Naive thymus-derived CD8-positive, alpha-beta T cell (primary cell): ENCODE measurements around the gene CLTCL1. TPM values are rescaled to one million over a fixed set of nuclear protein-coding genes. Genes with fewer than 3 reads are reported as not detected.

Source experiments
- ATAC-seq, 2 donors: fragments of 150-1000 bp; cut with Tn5 transposase in 1 of 2; sonication (Bioruptor Pico), chemical (Tn5 transposase) in 1 of 2; 1 replicate in 1 of 2; 2 replicates in 1 of 2; pipeline ENCODE4 v1.10.0; 2021; ENCODE audit warnings: mild to moderate bottlenecking in 2 of 2, moderate library complexity in 2 of 2
- POLR2A ChIA-PET: fragments of 350-600 bp; sonication (Branson Sonifier 250); formaldehyde crosslinking; loops from one replicate; lab custom pipeline; 2021; ENCODE audit warnings: antibody characterized with exemption; lab: Charles Lee
- DNase-seq, 10 donors: peaks; one replicate each; pipeline versions ENCODE4 v3.0.0 to v3.0.0-alpha.2; 2020 to 2022
- H3K27ac Mint-ChIP-seq, 10 donors: one replicate each; pipeline ENCODE4 v1.8.0; 2020 to 2022; ENCODE audit warnings: mild to moderate bottlenecking in 10 of 10, mixed read lengths in 10 of 10, moderate library complexity in 4 of 10, inconsistent platforms in 1 of 10
- H3K27me3 Mint-ChIP-seq, 5 donors: one replicate each; pipeline ENCODE4 v1.8.0; 2021 to 2022; ENCODE audit warnings: mixed read lengths in 5 of 5
- H3K36me3 Mint-ChIP-seq, 3 donors: one replicate each; pipeline ENCODE4 v1.8.0; 2020 to 2022; ENCODE audit warnings: mixed read lengths in 3 of 3, mild to moderate bottlenecking in 2 of 3, inconsistent platforms in 1 of 3
- H3K4me1 Mint-ChIP-seq, 4 donors: one replicate each; pipeline ENCODE4 v1.8.0; 2021 to 2022; ENCODE audit warnings: mixed read lengths in 4 of 4
- H3K4me3 Mint-ChIP-seq, 10 donors: one replicate each; pipeline ENCODE4 v1.8.0; 2020 to 2022; ENCODE audit warnings: mild to moderate bottlenecking in 10 of 10, mixed read lengths in 10 of 10, moderate library complexity in 6 of 10, inconsistent platforms in 1 of 10
- H3K9me3 Mint-ChIP-seq, 9 donors: one replicate each; pipeline ENCODE4 v1.8.0; 2020 to 2022; ENCODE audit warnings: mixed read lengths in 9 of 9, mild to moderate bottlenecking in 3 of 9, inconsistent platforms in 1 of 9, moderate library complexity in 1 of 9
- polyA plus RNA-seq, 3 donors: library from polyadenylated mRNA; unstranded; fragments of 300-500 nt; fragmentation: Illumina TruSeq; gene quantifications; one replicate each; pipeline ENCODE4 v1.2.3, GENCODE V29; 2021
- total RNA-seq, 8 experiments: library from RNA in 2 of 8; stranded (reverse) in 2 of 8; gene quantifications; one replicate each; pipeline ENCODE4 v1.2.3 and lab custom pipeline; 2021 to 2026

CLTCL1 gene
- total and polyA plus RNA-seq, 5 experiments from 2014 or later: 0.07 to 2.3 (median 0.61) TPM

DNA sequence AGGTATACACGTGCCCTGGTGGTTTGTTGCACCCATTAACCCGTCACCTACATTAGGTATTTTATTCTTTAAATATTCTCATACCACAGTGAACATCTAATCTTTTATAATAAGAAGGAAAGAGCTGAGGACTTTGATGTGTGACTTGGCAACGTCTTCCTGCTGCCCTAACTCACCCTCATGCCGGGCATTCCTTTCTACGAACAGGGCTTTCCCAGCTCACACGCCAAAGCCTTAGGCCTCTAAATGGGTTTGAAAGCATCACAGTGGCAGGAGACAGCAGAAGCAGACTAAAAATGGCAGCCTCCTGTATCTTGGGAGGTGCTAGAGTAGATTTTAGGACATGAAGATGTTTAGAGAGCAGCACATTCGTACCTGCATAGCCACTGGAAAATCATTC, 52.6 kb downstream of the CLTCL1 start:
- DNase-seq (no peak), ATAC-seq (no peak)
- no peak overlapping the region for H3K27ac Mint-ChIP-seq
- POLR2A ChIA-PET: no interaction called here
- peaks cover 4 to 10% (median 7%) of the 10 kb centered on the region in 5 donors for H3K27me3 Mint-ChIP-seq
- H3K36me3 Mint-ChIP-seq: no peaks in the 10 kb centered on the region
- H3K4me1 Mint-ChIP-seq: peaks cover 0 to 1% (median 0%) of the 10 kb centered on the region in 4 donors
- H3K4me3 Mint-ChIP-seq: no peak overlapping the region
- no peaks in the 10 kb centered on the region for H3K9me3 Mint-ChIP-seq

DNA sequence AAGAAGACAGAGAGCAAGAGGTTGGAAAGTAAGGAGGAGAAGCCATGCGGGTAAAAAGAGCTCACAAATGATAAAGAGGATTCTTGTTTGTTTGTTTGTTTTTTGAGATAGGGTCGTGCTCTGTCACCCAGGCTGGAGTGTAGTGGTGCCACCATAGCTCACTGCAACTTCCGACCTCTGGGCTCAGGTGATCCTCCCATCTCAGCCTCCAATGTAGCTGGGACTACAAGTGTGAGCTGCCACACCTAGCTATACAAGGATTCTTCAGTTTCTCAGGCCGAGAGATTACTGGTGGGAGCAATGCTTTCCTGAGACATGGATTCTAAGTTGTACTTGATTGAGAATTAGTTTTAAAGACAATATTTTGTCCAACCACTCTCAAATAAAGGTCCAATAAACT, 55.6 kb downstream of the CLTCL1 start:
- ATAC-seq: no peak
- peaks cover 4 to 11% (median 8%) of the 10 kb centered on the region in 5 donors for H3K27me3 Mint-ChIP-seq
- peak overlapping the region in 1 of 10 donors; percentile 13 for H3K27ac Mint-ChIP-seq

DNA sequence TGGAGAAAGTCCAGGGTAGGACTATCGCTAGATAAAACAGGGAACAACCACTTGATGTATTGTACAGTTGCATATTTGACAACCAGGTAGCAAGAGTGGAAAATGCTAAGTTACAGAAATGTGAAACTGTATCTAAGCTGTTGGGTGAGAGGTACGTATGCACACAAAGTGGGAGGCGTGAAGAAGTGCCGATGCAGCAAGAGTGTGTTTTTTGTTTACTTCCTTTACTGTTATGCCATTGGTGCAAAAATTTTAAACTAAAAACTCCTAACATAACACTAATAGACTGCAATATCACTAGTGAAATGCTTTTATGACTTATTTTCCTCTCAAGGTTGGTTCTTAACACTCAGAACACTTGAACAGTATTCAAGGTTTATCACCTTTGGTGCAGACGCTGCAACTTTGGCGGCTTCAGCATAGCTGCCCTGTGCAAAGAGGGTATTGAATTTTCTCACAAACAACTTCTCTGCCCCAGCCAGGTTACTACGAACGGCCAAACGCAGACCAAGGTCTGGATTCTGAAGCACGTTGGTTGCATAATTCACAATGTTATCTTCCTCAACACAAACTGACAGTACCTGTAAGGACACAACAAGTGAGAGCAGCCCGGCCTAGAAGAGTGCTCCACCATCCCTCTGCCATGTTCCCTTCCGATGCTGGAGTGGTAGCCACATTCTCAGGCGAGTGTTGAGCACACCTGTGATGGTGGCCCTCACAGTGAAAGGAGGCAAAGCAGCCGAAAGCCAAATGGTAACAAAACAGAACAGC, 57.2 kb downstream of the CLTCL1 start:
- DNase-seq (no peak), ATAC-seq (no peak)
- H3K4me3 Mint-ChIP-seq: no peak overlapping the region
- peaks cover 4 to 20% (median 8%) of the 10 kb centered on the region in 5 donors for H3K27me3 Mint-ChIP-seq
- peaks cover 0 to 3% (median 0%) of the 10 kb centered on the region in 9 donors for H3K9me3 Mint-ChIP-seq
- no peaks in the 10 kb centered on the region for H3K4me1 Mint-ChIP-seq
- peaks cover 0 to 5% (median 0%) of the 10 kb centered on the region in 3 donors for H3K36me3 Mint-ChIP-seq
- POLR2A ChIA-PET: no interaction called here
- peak overlapping the region in 1 of 10 donors; percentile 35 for H3K27ac Mint-ChIP-seq

More for the DNA sequence above, 55.6 kb downstream of the CLTCL1 start:
- Mint-ChIP-seq H3K4me1 (peaks cover 0 to 1% (median 0%) of the 10 kb centered on the region in 4 donors), H3K9me3 (peaks cover 0 to 3% (median 0%) of the 10 kb centered on the region in 9 donors), H3K36me3 (peaks cover 0 to 5% (median 0%) of the 10 kb centered on the region in 3 donors), H3K4me3 (no peak overlapping the region)
- POLR2A ChIA-PET: no interaction called here
- no peak for DNase-seq

DNA sequence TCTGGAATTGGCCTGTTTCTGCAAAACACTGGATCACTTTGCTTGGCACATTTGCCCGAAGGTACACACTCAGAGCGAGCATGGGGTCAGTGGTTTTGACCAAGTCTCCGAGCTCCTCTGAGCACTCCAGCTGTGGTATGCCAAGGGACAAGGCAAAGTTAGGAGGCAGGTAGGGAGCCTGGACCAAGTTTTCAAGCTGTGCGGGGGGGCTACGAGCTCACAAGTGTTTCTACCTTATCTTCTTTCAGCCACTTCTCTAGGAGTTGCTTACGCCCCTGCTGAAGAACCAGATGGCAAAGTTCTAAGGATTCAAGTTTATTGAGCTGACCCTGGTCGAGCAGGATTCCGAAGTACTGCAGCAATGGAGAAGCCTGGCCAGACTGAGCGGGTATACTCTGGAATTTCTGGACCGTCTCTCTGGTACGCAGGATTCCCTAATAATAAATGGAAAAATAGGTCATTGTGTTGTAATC, 58.3 kb downstream of the CLTCL1 start:
- no peak overlapping the region for H3K27ac Mint-ChIP-seq
- peaks cover 0 to 5% (median 0%) of the 10 kb centered on the region in 3 donors for H3K36me3 Mint-ChIP-seq
- H3K27me3 Mint-ChIP-seq: peaks cover 4 to 20% (median 8%) of the 10 kb centered on the region in 5 donors
- POLR2A ChIA-PET: no interaction called here
- no peak overlapping the region for H3K4me3 Mint-ChIP-seq
- no peak for DNase-seq
- H3K9me3 Mint-ChIP-seq: peaks cover 0 to 3% (median 0%) of the 10 kb centered on the region in 9 donors
- ATAC-seq: no peak
- H3K4me1 Mint-ChIP-seq: no peaks in the 10 kb centered on the region

DNA sequence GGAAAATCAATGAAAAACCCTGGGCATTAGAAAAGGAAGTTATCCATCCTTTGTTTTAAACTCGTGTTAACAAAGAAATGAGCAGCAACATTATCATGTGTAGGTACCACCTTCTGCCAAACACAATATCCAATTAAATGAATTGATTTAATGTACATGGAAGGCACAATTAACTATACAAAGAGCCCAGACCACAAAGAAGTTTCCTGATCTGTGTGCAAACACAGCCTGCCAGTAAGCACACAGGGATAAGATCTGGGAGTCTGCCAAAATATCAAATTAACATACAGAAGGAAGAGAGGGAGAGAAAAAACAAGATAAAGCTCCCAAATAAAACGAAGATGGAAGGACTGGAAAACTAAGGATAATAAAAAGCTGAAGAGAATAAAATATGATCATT, 58.9 kb downstream of the CLTCL1 start:
- peaks cover 0 to 5% (median 0%) of the 10 kb centered on the region in 3 donors for H3K36me3 Mint-ChIP-seq
- POLR2A ChIA-PET: no interaction called here
- no peak overlapping the region for H3K4me3 Mint-ChIP-seq
- ATAC-seq (no peak), DNase-seq (no peak)
- peaks cover 4 to 20% (median 8%) of the 10 kb centered on the region in 5 donors for H3K27me3 Mint-ChIP-seq
- H3K9me3 Mint-ChIP-seq: peaks cover 0 to 3% (median 0%) of the 10 kb centered on the region in 9 donors
- H3K27ac Mint-ChIP-seq: no peak overlapping the region
- H3K4me1 Mint-ChIP-seq: no peaks in the 10 kb centered on the region

DNA sequence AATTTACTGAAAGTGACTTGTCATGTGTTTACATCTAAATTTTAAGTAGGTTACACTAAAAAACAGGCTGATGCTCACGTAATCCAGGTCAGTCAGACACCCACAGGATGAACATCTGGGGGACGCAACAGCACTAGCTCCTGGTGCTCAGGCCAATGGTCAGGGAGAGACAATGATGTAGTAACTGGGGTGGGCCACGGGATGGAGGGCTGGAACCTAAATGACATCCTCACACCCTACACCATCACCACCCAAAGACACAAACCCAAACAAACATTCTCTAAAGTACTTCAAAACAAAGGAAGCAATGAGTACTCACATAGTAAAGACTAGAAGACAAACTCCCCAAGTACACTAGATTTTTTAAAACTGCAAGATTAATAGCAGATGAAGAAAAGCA, 59.5 kb downstream of the CLTCL1 start:
- peaks cover 3 to 20% (median 8%) of the 10 kb centered on the region in 5 donors for H3K27me3 Mint-ChIP-seq
- no peak overlapping the region for H3K4me3 Mint-ChIP-seq
- peaks cover 0 to 3% (median 0%) of the 10 kb centered on the region in 9 donors for H3K9me3 Mint-ChIP-seq
- no peak for DNase-seq
- no peaks in the 10 kb centered on the region for H3K4me1 Mint-ChIP-seq
- POLR2A ChIA-PET: no interaction called here
- H3K27ac Mint-ChIP-seq: peak overlapping the region in 2 of 10 donors; percentile 2 to 5
- no peak for ATAC-seq
- peaks cover 0 to 5% (median 0%) of the 10 kb centered on the region in 3 donors for H3K36me3 Mint-ChIP-seq

DNA sequence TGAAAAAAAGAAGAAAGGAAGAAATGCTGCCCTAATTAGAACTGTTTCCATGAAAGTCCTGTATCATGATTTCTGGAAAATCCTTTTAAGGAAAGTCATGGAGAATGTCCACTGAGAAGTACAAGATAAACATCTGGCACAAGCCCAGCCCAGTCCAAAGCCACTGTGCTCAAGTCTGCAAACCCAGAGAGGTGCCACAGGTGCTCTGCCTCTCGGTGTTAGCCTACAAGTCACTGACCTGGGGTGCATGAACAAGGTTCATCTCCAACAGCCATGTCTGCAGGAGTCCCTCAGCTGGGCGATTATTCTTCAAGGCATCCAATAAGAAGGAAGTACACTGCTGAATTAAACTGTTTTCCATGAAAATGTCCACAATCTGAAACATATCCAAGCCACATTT, 61.9 kb downstream of the CLTCL1 start:
- H3K36me3 Mint-ChIP-seq: peaks cover 0 to 5% (median 0%) of the 10 kb centered on the region in 3 donors
- no peak for DNase-seq
- H3K9me3 Mint-ChIP-seq: peaks cover 0 to 3% (median 0%) of the 10 kb centered on the region in 9 donors
- no peak overlapping the region for H3K4me3 Mint-ChIP-seq
- H3K27ac Mint-ChIP-seq: no peak overlapping the region
- H3K4me1 Mint-ChIP-seq: no peaks in the 10 kb centered on the region
- POLR2A ChIA-PET: no interaction called here
- ATAC-seq: no peak
- H3K27me3 Mint-ChIP-seq: peaks cover 0 to 10% (median under 1%) of the 10 kb centered on the region in 5 donors

DNA sequence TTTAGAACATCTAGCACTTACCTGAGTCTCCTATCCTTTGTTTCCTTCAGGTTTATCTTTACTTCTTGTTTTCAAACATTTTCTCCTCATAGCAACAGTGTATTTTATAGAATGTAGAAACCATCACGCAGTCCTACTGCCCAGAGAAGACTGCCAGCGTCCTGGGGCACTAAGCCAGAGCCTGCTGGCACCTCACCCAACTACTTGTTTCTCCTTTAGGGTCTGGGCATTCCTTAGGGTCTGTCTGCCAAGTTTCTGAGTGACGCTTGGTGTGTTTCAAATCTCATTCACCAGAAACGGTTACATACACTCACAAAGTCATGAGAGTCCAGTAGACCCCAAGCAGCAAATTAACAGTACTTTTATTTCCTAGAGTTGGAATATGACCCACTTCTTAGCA, 63.3 kb downstream of the CLTCL1 start:
- Mint-ChIP-seq H3K4me3 (no peak overlapping the region), H3K9me3 (peaks cover 0 to 3% (median 0%) of the 10 kb centered on the region in 9 donors), H3K27me3 (peaks cover 0 to 10% (median 0%) of the 10 kb centered on the region in 5 donors), H3K27ac (no peak overlapping the region), H3K36me3 (peaks cover 0 to 5% (median 0%) of the 10 kb centered on the region in 3 donors), H3K4me1 (peaks cover 0 to 2% (median 0%) of the 10 kb centered on the region in 4 donors)
- POLR2A ChIA-PET: no interaction called here
- DNase-seq (no peak), ATAC-seq (no peak)

DNA sequence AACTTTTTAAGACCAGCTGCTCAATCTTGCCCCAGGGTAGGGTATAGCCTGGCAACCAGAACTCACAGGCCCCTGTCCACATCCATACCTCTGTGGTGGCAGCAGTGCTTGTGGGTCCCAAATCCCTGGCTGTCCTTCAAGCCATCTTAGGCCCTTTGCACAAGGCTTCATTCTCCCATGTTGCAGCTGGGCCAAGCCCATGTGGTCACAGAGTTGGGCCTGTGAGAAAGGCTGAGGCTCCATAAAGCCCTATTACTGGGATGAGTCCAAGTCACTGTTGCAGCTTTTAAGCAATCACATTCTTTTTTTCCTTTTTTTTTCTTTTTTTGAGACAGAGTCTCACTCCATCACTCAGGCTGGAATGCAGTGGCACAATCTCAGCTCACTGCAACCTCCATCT, 65.1 kb downstream of the CLTCL1 start:
- POLR2A ChIA-PET: no interaction called here
- Mint-ChIP-seq H3K27ac (no peak overlapping the region), H3K36me3 (no peaks in the 10 kb centered on the region), H3K9me3 (no peaks in the 10 kb centered on the region), H3K4me1 (peaks cover 0 to 2% (median 0%) of the 10 kb centered on the region in 4 donors), H3K27me3 (peaks cover 0 to 10% (median 0%) of the 10 kb centered on the region in 5 donors), H3K4me3 (no peak overlapping the region)
- ATAC-seq: no peak
- no peak for DNase-seq

DNA sequence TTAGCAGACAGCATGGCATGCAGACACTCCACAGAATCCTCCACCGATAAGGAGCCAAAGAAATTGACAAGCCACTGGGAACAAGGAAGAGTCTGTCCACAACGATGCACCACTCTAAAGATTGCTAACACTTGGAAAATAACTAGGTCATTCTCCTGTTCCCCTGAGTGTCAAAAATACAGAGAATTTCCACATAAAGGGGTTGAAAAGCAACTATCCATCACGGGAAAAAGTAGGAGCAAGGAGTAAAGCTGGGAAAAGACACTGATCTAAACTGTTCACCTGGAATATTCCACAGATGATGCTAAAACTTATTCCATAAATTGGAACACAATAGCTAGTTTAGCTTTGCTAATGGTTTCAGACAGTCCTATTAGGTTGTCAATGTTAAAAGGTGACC, 66.0 kb downstream of the CLTCL1 start:
- no peak overlapping the region for H3K4me3 Mint-ChIP-seq
- no peaks in the 10 kb centered on the region for H3K9me3 Mint-ChIP-seq
- no peak overlapping the region for H3K27ac Mint-ChIP-seq
- H3K4me1 Mint-ChIP-seq: peaks cover 0 to 2% (median 0%) of the 10 kb centered on the region in 4 donors
- DNase-seq (no peak), ATAC-seq (no peak)
- POLR2A ChIA-PET: no interaction called here
- H3K36me3 Mint-ChIP-seq: no peaks in the 10 kb centered on the region
- H3K27me3 Mint-ChIP-seq: peaks cover 0 to 6% (median 0%) of the 10 kb centered on the region in 5 donors

DNA sequence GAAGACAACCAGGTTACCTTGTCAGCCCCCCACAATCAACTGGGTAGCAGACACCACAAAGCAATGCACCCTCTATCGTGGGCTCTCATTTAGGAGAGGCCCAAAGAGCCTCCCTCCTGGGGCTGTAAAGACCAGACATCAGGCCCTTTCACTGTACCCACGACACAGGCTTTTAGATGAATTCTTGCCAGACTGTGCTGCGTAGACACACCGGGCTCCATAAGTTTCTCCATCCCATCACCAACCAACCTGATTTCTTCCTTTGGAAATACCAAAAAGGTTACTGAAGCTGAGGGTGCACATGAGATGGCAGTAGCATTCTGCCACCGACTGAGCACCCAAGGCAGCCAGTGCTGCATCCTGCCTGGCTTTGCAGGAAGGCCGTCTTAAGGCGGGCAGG, 66.5 kb downstream of the CLTCL1 start:
- POLR2A ChIA-PET: no interaction called here
- ATAC-seq: no peak
- peaks cover 0 to under 1% (median 0%) of the 10 kb centered on the region in 5 donors for H3K27me3 Mint-ChIP-seq

DNA sequence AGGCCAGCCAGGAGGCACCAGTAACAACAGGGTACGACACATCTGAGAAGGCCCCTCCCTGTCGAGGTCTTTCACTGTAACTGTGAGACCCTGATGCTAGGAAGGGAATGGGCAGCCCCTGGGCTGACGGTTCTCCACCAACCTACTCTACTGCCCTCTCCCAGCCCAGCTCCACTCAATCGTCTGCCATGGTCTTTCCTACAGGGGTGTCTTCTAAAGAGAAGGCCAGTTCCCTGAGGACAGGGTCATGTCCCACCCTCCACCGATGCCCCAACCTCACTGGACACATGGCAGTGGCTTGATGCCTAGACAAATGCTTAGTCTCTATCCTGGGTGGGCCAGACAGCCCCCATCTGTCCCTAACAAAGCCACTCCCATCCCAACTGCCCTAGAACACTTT, 67.0 kb downstream of the CLTCL1 start:
- Mint-ChIP-seq H3K9me3 (no peaks in the 10 kb centered on the region), H3K4me3 (no peak overlapping the region), H3K4me1 (peaks cover 0 to 2% (median 0%) of the 10 kb centered on the region in 4 donors), H3K27me3 (no peaks in the 10 kb centered on the region), H3K27ac (no peak overlapping the region), H3K36me3 (no peaks in the 10 kb centered on the region)
- no peak for ATAC-seq
- DNase-seq: no peak
- POLR2A ChIA-PET: no interaction called here

More for the DNA sequence above, 66.5 kb downstream of the CLTCL1 start:
- no peak for DNase-seq
- Mint-ChIP-seq H3K4me1 (peaks cover 0 to 2% (median 0%) of the 10 kb centered on the region in 4 donors), H3K36me3 (no peaks in the 10 kb centered on the region), H3K9me3 (no peaks in the 10 kb centered on the region), H3K27ac (no peak overlapping the region), H3K4me3 (no peak overlapping the region)

DNA sequence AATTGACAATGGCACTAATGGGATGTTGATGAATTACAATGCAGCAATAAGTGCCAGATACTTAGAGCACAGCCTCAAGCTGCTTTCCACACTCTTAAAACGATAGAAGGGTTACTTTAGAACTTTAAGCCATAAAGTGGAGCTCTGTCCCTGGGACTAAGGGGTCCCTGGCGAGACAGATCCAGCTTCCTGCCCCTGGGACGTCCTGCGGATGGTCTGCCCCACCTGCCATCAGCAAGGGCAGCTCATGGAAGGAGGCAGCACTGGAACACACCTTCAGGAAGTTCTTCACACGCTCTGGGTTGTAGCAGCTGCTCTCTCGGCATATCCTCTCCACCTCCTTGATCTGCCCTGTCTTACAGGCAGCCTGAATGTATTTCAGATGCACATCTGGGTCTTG, 67.9 kb downstream of the CLTCL1 start:
- ATAC-seq (no peak), DNase-seq (no peak)
- POLR2A ChIA-PET: no interaction called here
- peaks cover 0 to 2% (median 0%) of the 10 kb centered on the region in 4 donors for H3K4me1 Mint-ChIP-seq
- no peaks in the 10 kb centered on the region for H3K36me3 Mint-ChIP-seq
- H3K9me3 Mint-ChIP-seq: no peaks in the 10 kb centered on the region
- H3K4me3 Mint-ChIP-seq: no peak overlapping the region
- no peaks in the 10 kb centered on the region for H3K27me3 Mint-ChIP-seq
- H3K27ac Mint-ChIP-seq: no peak overlapping the region
